ENCODE results near the gene PRKG2.

- TF ChIP-seq, protein P1, sequence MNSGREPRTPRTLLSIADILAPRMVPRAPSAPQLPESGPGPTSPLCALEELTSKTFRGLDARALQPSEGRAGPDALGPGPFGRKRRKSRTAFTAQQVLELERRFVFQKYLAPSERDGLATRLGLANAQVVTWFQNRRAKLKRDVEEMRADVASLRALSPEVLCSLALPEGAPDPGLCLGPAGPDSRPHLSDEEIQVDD (CRISPR knock-in tag; IDR thresholded peaks at IDR 0.05; ENCODE audit: borderline replicate concordance), result no peak
- TF ChIP-seq ERF (CRISPR knock-in tag; IDR thresholded peaks at IDR 0.05), result no peak
- TF ChIP-seq ARNT (IDR thresholded peaks at IDR 0.05), result no peak
- no peak for TF ChIP-seq ZNF20 (CRISPR knock-in tag; IDR thresholded peaks at IDR 0.05)
- no peak for TF ChIP-seq BHLHE40 (IDR thresholded peaks at IDR 0.05; ENCODE audit: low read length)
- TF ChIP-seq POLR2AphosphoS5 (IDR thresholded peaks at IDR 0.05; ENCODE audit: low read depth, low read length), result no peak
- TF ChIP-seq TBX3 (IDR thresholded peaks at IDR 0.05; ENCODE audit: borderline replicate concordance), result no peak
Observed at GRCh38 chr4:81096566-81096965, 118.5 kb downstream of the PRKG2 start.
